Ovary (tissue), 3 donors: ENCODE results near the gene STAT1.

Experiments used
- CTCF ChIP-seq, 3 donors: fragments of 450-650 bp in 2 of 3; fragments of 200-600 bp in 1 of 3; IDR thresholded peaks; one replicate each; pipeline versions ENCODE4 v1.5.1 to v1.8.0; 2016 to 2022; ENCODE audit warnings: antibody characterized with exemption in 3 of 3, mild to moderate bottlenecking in 1 of 3
- EP300 ChIP-seq: sonication (generic); formaldehyde crosslinking; IDR thresholded peaks from one replicate; pipeline ENCODE4 v1.6.1; 2017; ENCODE audit warnings: antibody characterized with exemption
- POLR2A ChIP-seq: fragments of 450-650 bp; IDR thresholded peaks from one replicate; pipeline ENCODE4 v1.6.1; 2017; ENCODE audit warnings: antibody characterized with exemption, mild to moderate bottlenecking, moderate library complexity
- donor health status: DM: no; HTN: no; CAD: no.

GRCh38 chr2:190963088-190963487 is 50.9 kb downstream of the STAT1 start:
- TF ChIP-seq POLR2A (no peak), CTCF (IDR thresholded peaks at IDR 0.05) (no peak), EP300 (no peak)
